A549 (cell line): ENCODE results near the gene LST1. TPM values are rescaled to one million over a fixed set of nuclear protein-coding genes. Genes with fewer than 3 reads are reported as not detected.

Source experiments
- ATAC-seq, 2 experiments: fragments of 200-7000 bp in 1 of 2; fragments of >200 bp in 1 of 2; cut with Nextera tagmentation in 1 of 2; cut with Tn5 transposase in 1 of 2; 3 replicates each; pipeline versions ENCODE4 v1.8.0 to v1.9.1; 2018 to 2020; ENCODE audit warnings: mild to moderate bottlenecking in 1 of 2, moderate library complexity in 1 of 2
- CTCF ChIA-PET: fragments of 300-600 bp; sonication (Branson Sonifier 250); formaldehyde crosslinking; extraction: SDS; loops from one replicate; lab custom pipeline; 2021; ENCODE audit warnings: antibody characterized with exemption, inconsistent platforms; lab: Yijun Ruan, JAX
- POLR2A ChIA-PET: fragments of 350-600 bp; formaldehyde crosslinking; extraction: SDS; loops from one replicate; lab custom pipeline; 2021; ENCODE audit warnings: antibody characterized with exemption, inconsistent platforms; lab: Yijun Ruan, JAX
- DNase-seq, 2 experiments: peaks; one replicate each; pipeline versions ENCODE4 v3.0.0 to v3.0.0-alpha.2; 2011 to 2016; ENCODE audit warnings: low read depth in 1 of 2, low spot score in 1 of 2
- FAIRE-seq: peaks from 2 replicates; lab custom pipeline; 2011; peaks lifted over from hg19 to GRCh38; lab: Jason Lieb, UNC
- H3K27ac ChIP-seq, 2 experiments: fragments of >200 bp; sonication (Bioruptor Twin); formaldehyde crosslinking; 3 replicates each; pipeline ENCODE4 v1.5.1; 2016 to 2017
- H3K4me1 ChIP-seq: fragments of >200 bp; sonication (Bioruptor Twin); formaldehyde crosslinking; 3 replicates; pipeline ENCODE4 v1.6.1; 2016
- H3K4me2 ChIP-seq: fragments of >200 bp; sonication (Bioruptor Twin); formaldehyde crosslinking; 3 replicates; pipeline ENCODE4 v1.6.1; 2016
- H3K4me3 ChIP-seq: fragments of >200 bp; sonication (Bioruptor Twin); formaldehyde crosslinking; 3 replicates; pipeline ENCODE4 v1.5.1; 2016
- H3K9me3 ChIP-seq: fragments of >200 bp; sonication (Bioruptor Twin); formaldehyde crosslinking; 3 replicates; pipeline ENCODE4 v1.6.1; 2016
- CBX2 ChIP-seq: fragments of 200-600 bp; sonication (generic); IDR thresholded peaks from 2 replicates; pipeline ENCODE4 v1.6.1; 2016; ENCODE audit warnings: low read depth, mild to moderate bottlenecking, borderline replicate concordance
- CEBPB ChIP-seq, 2 experiments: fragments of >200 bp in 1 of 2; sonication (Bioruptor Twin) in 1 of 2; formaldehyde crosslinking in 1 of 2; IDR thresholded peaks; 2 replicates each; pipeline ENCODE4 v1.6.1; 2012 to 2016
- E2F6 ChIP-seq: IDR thresholded peaks from 2 replicates; pipeline ENCODE4 v1.6.1; 2012; ENCODE audit warnings: low read depth, borderline replicate concordance
- EHF ChIP-seq: fragments of 250-450 bp; sonication (Bioruptor Pico); IDR thresholded peaks from 2 replicates; pipeline ENCODE4 v1.5.0; 2020; ENCODE audit warnings: mild to moderate bottlenecking
- FOSB ChIP-seq: fragments of 250-450 bp; sonication (Bioruptor Pico); IDR thresholded peaks from 2 replicates; pipeline ENCODE4 v1.5.0; 2020; ENCODE audit warnings: mild to moderate bottlenecking, moderate library complexity
- GATA3 ChIP-seq: IDR thresholded peaks from 2 replicates; pipeline ENCODE4 v1.6.1; 2012; ENCODE audit warnings: borderline replicate concordance
- HES2 ChIP-seq: fragments of >200 bp; sonication (Bioruptor Twin); formaldehyde crosslinking; IDR thresholded peaks from 2 replicates; pipeline ENCODE4 v1.6.1; 2016
- HOXA7 ChIP-seq: fragments of 250-450 bp; sonication (Bioruptor Pico); IDR thresholded peaks from 2 replicates; pipeline ENCODE4 v1.5.0; 2020; ENCODE audit warnings: mild to moderate bottlenecking, moderate library complexity
- KDM1A ChIP-seq: fragments of 200-600 bp; sonication (generic); IDR thresholded peaks from 2 replicates; pipeline ENCODE4 v1.6.1; 2016; ENCODE audit warnings: low read depth, mild to moderate bottlenecking
- KDM5A ChIP-seq: fragments of 200-600 bp; sonication (generic); IDR thresholded peaks from 2 replicates; pipeline ENCODE4 v1.6.1; 2016; ENCODE audit warnings: antibody characterized with exemption, mild to moderate bottlenecking
- MAFK ChIP-seq: fragments of 450-650 bp; IDR thresholded peaks from 2 replicates; pipeline ENCODE4 v1.6.1; 2014; ENCODE audit not compliant: partially characterized antibody
- MYC ChIP-seq: IDR thresholded peaks from 2 replicates; pipeline ENCODE4 v1.6.1; 2012; ENCODE audit warnings: mild to moderate bottlenecking, inconsistent platforms, low read length, improper control_type of control experiment, borderline replicate concordance
- NFE2L2 ChIP-seq: fragments of 150-350 bp; conservative IDR thresholded peaks from 2 replicates; pipeline ENCODE4 v1.6.1; 2014; ENCODE audit warnings: low read length
- NPAS2 ChIP-seq: fragments of 250-450 bp; sonication (Bioruptor Pico); IDR thresholded peaks from 2 replicates; pipeline ENCODE4 v1.8.0; 2022; ENCODE audit warnings: mild to moderate bottlenecking, moderate library complexity, borderline replicate concordance
- PBX3 ChIP-seq: IDR thresholded peaks from 2 replicates; pipeline ENCODE4 v1.6.1; 2012
- PHF8 ChIP-seq: fragments of 200-600 bp; sonication (generic); IDR thresholded peaks from 2 replicates; pipeline ENCODE4 v1.6.1; 2016; ENCODE audit warnings: low read depth, mild to moderate bottlenecking, antibody characterized with exemption, moderate library complexity, borderline replicate concordance
- POLR2AphosphoS2 ChIP-seq: conservative IDR thresholded peaks from 2 replicates; pipeline ENCODE4 v1.6.1; 2012; ENCODE audit warnings: low read length, improper control_type of control experiment, inconsistent platforms
- RAD21 ChIP-seq, 2 experiments: fragments of >200 bp in 1 of 2; sonication (Bioruptor Twin) in 1 of 2; formaldehyde crosslinking in 1 of 2; IDR thresholded peaks in 1 of 2; conservative IDR thresholded peaks in 1 of 2; 2 replicates in 1 of 2; 3 replicates in 1 of 2; pipeline ENCODE4 v1.6.1; 2012 to 2018; ENCODE audit warnings: inconsistent platforms in 1 of 2
- REST ChIP-seq: fragments of 200-600 bp; sonication (generic); IDR thresholded peaks from 2 replicates; pipeline ENCODE4 v1.6.1; 2016; ENCODE audit warnings: antibody characterized with exemption, mild to moderate bottlenecking, moderate library complexity
- SMC3 ChIP-seq: fragments of >200 bp; sonication (Bioruptor Twin); formaldehyde crosslinking; IDR thresholded peaks from 3 replicates; pipeline ENCODE4 v1.6.1; 2018; ENCODE audit warnings: inconsistent platforms
- TP53 ChIP-seq: fragments of 250-450 bp; sonication (Bioruptor Pico); IDR thresholded peaks from 2 replicates; pipeline ENCODE4 v1.5.0; 2021; ENCODE audit warnings: mild to moderate bottlenecking, moderate library complexity
- ZC3H11A ChIP-seq: fragments of 450-650 bp; IDR thresholded peaks from 2 replicates; pipeline ENCODE4 v1.6.1; 2014; ENCODE audit warnings: antibody characterized with exemption, mild to moderate bottlenecking
- ZFP36 ChIP-seq: fragments of 450-650 bp; IDR thresholded peaks from 2 replicates; pipeline ENCODE4 v1.6.1; 2014; ENCODE audit warnings: borderline replicate concordance; ENCODE audit not compliant: partially characterized antibody
- WGBS: methylation state at CpG from one replicate; pipeline ENCODE4 v1.1.6; 2017; ENCODE audit errors: missing lambda C conversion rate; 5-methylcytosine and 5-hydroxymethylcytosine counted together
- polyA plus RNA-seq, 4 experiments: library from polyadenylated mRNA; depleted of rRNA in 3 of 4; stranded (reverse); fragments of >200 nt; fragmentation: RNase III in 1 of 4; extraction: RNeasy Plus Mini Kit Qiagen cat#74134 plus additional on column Dnase treatment in 1 of 4; gene quantifications; 2 replicates in 3 of 4; 3 replicates in 1 of 4; pipeline ENCODE4 v1.2.3, GENCODE V29; 2011 to 2017

The LST1 gene
- polyA plus RNA-seq, 2 of the 4 experiments (the other 2 are of a cell fraction), result 0.19 to 0.26 TPM

DNA sequence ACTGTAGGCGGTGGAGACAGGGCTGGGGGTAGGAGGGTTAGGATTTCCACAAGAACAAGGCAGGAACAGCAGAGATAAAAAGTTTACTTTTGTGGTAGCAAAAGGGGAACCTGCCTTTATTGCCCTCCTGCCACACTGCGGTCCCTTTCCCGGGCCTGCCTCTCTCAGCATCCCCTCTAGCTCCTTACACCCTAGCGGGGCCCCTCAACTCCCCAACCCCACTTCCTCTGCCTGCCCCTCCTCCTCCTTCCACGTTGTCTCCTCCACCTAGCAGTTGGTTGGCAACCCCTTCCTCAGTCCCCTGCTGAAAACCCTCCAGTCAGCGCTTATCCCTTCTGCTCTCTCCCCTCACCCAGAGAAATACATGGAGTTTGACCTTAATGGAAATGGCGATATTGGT lies 29.7 kb downstream of the LST1 start:
- TF ChIP-seq GATA3 (no peak), MAFK (no peak), HOXA7 (CRISPR knock-in tag) (no peak), KDM5A (no peak), EHF (CRISPR knock-in tag) (no peak), KDM1A (no peak), NPAS2 (no peak), REST (no peak), PHF8 (no peak)
- no peak for DNase-seq
- no peak for ATAC-seq
- Histone ChIP-seq H3K4me1 (peaks cover 4% of the 10 kb centered on the region; the same call in 2 of the 3 replicates), H3K9me3 (no peaks in the 10 kb centered on the region), H3K27ac (no peak overlapping the region), H3K4me3 (no peak overlapping the region), H3K4me2 (no peak overlapping the region)
- no peak for FAIRE-seq
- ChIA-PET CTCF (interaction anchor here (0.9 to 2.0 kb wide), 2 partner anchors 17 to 69 kb away, joined by 4 to 5 read pairs; partner anchors contain the start of gene ATP6V1G2), POLR2A (interaction anchor here (0.5 kb wide), 1 partner anchor 23 kb away, joined by 4 read pairs; no protein-coding TSS in a partner anchor)
- 78% methylated on average over 7 of the region's 7 CpGs for WGBS

DNA sequence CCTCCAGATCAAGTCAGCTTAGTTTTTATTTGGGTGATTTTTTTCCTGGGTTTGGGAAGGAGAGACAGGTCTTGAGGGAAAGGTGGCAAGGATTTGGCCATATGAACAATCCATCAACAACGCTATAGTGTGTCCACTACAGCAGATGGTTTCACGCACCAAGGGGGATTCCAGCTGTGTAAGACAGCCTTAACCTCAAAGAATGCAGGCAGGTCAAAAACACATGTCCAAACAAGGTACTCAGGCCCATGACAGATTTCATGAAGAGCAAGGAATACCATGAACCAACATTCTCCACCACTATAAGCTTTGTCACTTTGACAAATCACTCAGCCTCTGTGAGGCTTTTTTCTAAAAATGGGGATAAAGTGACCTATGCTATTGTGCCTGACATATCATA lies 30.9 kb downstream of the LST1 start:
- ATAC-seq (no peak), DNase-seq (no peak), FAIRE-seq (no peak)
- WGBS, result 92% methylated on average over 2 of the region's 2 CpGs
- POLR2A ChIA-PET, result no interaction called here
- TF ChIP-seq NFE2L2 (no peak), E2F6 (no peak), ZC3H11A (no peak), MYC (no peak), KDM1A (no peak), CEBPB (IDR thresholded peaks at IDR 0.05) (no peak), KDM5A (no peak), EHF (CRISPR knock-in tag) (no peak), REST (no peak), ZFP36 (no peak), TP53 (CRISPR knock-in tag) (no peak), FOSB (CRISPR knock-in tag) (no peak), HES2 (no peak), SMC3 (no peak), CBX2 (no peak), RAD21 (conservative IDR thresholded peaks at IDR 0.05 in 1 of 2, IDR thresholded peaks at IDR 0.05 in 1 of 2) (no peak), POLR2AphosphoS2 (no peak), PBX3 (no peak), NPAS2 (no peak)
- Histone ChIP-seq H3K4me3 (no peak overlapping the region), H3K4me1 (peaks cover 6% of the 10 kb centered on the region), H3K9me3 (no peaks in the 10 kb centered on the region), H3K4me2 (no peak overlapping the region), H3K27ac (no peak overlapping the region)
- CTCF ChIA-PET, result interaction anchor here (1.1 kb wide), 1 partner anchor 18 kb away, joined by 8 read pairs; no protein-coding TSS in a partner anchor
